NK-92 (cell line): ENCODE measurements around the gene ST7.
"Not testable (repeated sequence)": the region's sequence is repeated elsewhere in the genome, so short reads cannot be mapped to it uniquely, and the experiment has no call there.

ENCODE experiments used
- DNase-seq: peaks from one replicate; lab custom pipeline; 2025; ENCODE audit not compliant: unreplicated experiment; lab: John Stamatoyannopoulos, UW

The ST7 gene

GRCh38 chr7:117212969-117213877 is 259.9 kb downstream of the ST7 start:
- DNase-seq, result no peak

GRCh38 chr7:117216010-117216409 is 262.7 kb downstream of the ST7 start:
- DNase-seq, result no peak

GRCh38 chr7:117216436-117217069 is 263.3 kb downstream of the ST7 start:
- no peak for DNase-seq

- DNase-seq, result no peak
Measured at GRCh38 chr7:117217106-117218035, 264.1 kb downstream of the ST7 start.

- no peak for DNase-seq
Measured at GRCh38 chr7:117218700-117219099, 265.4 kb downstream of the ST7 start.

GRCh38 chr7:117219485-117219884 is 266.2 kb downstream of the ST7 start:
- DNase-seq, result no peak

- DNase-seq, result no peak
Measured at GRCh38 chr7:117220836-117221235, 267.5 kb downstream of the ST7 start.

GRCh38 chr7:117225536-117225935 is 272.2 kb downstream of the ST7 start:
- no peak for DNase-seq

GRCh38 chr7:117227091-117227490 is 273.8 kb downstream of the ST7 start:
- DNase-seq, result no peak

- no peak for DNase-seq
Measured at GRCh38 chr7:117229350-117229749, 276.0 kb downstream of the ST7 start.

- DNase-seq, result no peak
Measured at GRCh38 chr7:117230276-117231046, 277.2 kb downstream of the ST7 start.

- DNase-seq, result no peak
Measured at GRCh38 chr7:117231047-117231359, 277.7 kb downstream of the ST7 start.

GRCh38 chr7:117237646-117238045 is 284.3 kb downstream of the ST7 start:
- no peak for DNase-seq

- DNase-seq, result no peak
Measured at GRCh38 chr7:117238472-117238871, 285.2 kb downstream of the ST7 start.

GRCh38 chr7:117238937-117239336 is 285.6 kb downstream of the ST7 start:
- no peak for DNase-seq

- DNase-seq, result no peak
Measured at GRCh38 chr7:117241088-117241487, 287.8 kb downstream of the ST7 start.

GRCh38 chr7:117243390-117243789 is 290.1 kb downstream of the ST7 start:
- DNase-seq, result no peak

GRCh38 chr7:117245703-117246102 is 292.4 kb downstream of the ST7 start:
- DNase-seq, result not testable (repeated sequence)

GRCh38 chr7:117247809-117248208 is 294.5 kb downstream of the ST7 start:
- no peak for DNase-seq

- DNase-seq, result no peak
Measured at GRCh38 chr7:117248829-117249228, 295.5 kb downstream of the ST7 start.

- no peak for DNase-seq
Measured at GRCh38 chr7:117249696-117250095, 296.4 kb downstream of the ST7 start.
